NCI-H524 treated with DMSO at 0.1 percent for 48 hours (cell line): ENCODE measurements around the gene KCNQ5.

Experiments
- DNase-seq: peaks from one replicate; lab custom pipeline; 2025; lab: John Stamatoyannopoulos, UW

KCNQ5 gene

GRCh38 chr6:72742001-72742673 lies 120.3 kb downstream of the KCNQ5 start:
- no peak for DNase-seq

GRCh38 chr6:72746276-72746675 lies 124.4 kb downstream of the KCNQ5 start:
- no peak for DNase-seq

- no peak for DNase-seq
Observed at GRCh38 chr6:72748759-72749158, 126.9 kb downstream of the KCNQ5 start.

- DNase-seq: no peak
Observed at GRCh38 chr6:72755752-72756151, 133.9 kb downstream of the KCNQ5 start.

- DNase-seq: no peak
Observed at GRCh38 chr6:72757048-72757447, 135.2 kb downstream of the KCNQ5 start.

GRCh38 chr6:72757926-72758325 lies 136.1 kb downstream of the KCNQ5 start:
- no peak for DNase-seq

GRCh38 chr6:72758901-72759300 lies 137.0 kb downstream of the KCNQ5 start:
- no peak for DNase-seq

GRCh38 chr6:72760114-72760793 lies 138.4 kb downstream of the KCNQ5 start:
- DNase-seq: no peak

- no peak for DNase-seq
Observed at GRCh38 chr6:72761761-72762160, 139.9 kb downstream of the KCNQ5 start.

GRCh38 chr6:72769459-72770125 lies 147.7 kb downstream of the KCNQ5 start:
- DNase-seq: no peak

- DNase-seq: no peak
Observed at GRCh38 chr6:72770959-72771358, 149.1 kb downstream of the KCNQ5 start.

GRCh38 chr6:72776456-72776855 lies 154.6 kb downstream of the KCNQ5 start:
- no peak for DNase-seq

GRCh38 chr6:72781624-72782023 lies 159.8 kb downstream of the KCNQ5 start:
- DNase-seq: no peak

- DNase-seq: no peak
Observed at GRCh38 chr6:72783035-72783434, 161.2 kb downstream of the KCNQ5 start.

- DNase-seq: no peak
Observed at GRCh38 chr6:72783666-72784065, 161.8 kb downstream of the KCNQ5 start.

GRCh38 chr6:72784071-72784470 lies 162.2 kb downstream of the KCNQ5 start:
- DNase-seq: no peak

GRCh38 chr6:72784581-72784980 lies 162.7 kb downstream of the KCNQ5 start:
- DNase-seq: no peak

GRCh38 chr6:72787391-72788031 lies 165.6 kb downstream of the KCNQ5 start:
- DNase-seq: peak; percentile 5

- no peak for DNase-seq
Observed at GRCh38 chr6:72788188-72788587, 166.3 kb downstream of the KCNQ5 start.

GRCh38 chr6:72789145-72789544 lies 167.3 kb downstream of the KCNQ5 start:
- DNase-seq: no peak

- DNase-seq: no peak
Observed at GRCh38 chr6:72792692-72793091, 170.8 kb downstream of the KCNQ5 start.

GRCh38 chr6:72793641-72794395 lies 172.0 kb downstream of the KCNQ5 start:
- DNase-seq: no peak
